Measurements from ENCODE around the gene ZXDC. TPM values are rescaled to one million over a fixed set of nuclear protein-coding genes. Genes with fewer than 3 reads are reported as not detected.

The ZXDC gene
- total RNA-seq, 1 experiment from 2014 or later = 33.3 TPM

- CTCF ChIA-PET = interaction anchor here (0.5 kb wide), 1 partner anchor 19 kb away, joined by 3 read pairs; no protein-coding TSS in a partner anchor
- POLR2A ChIA-PET = no interaction called here
- in situ Hi-C loops (cut with HindIII; ENCODE audit: low pct_unique_long_range_greater_than_20kb, low sequenced_read_pairs) = no loop called here
- intact Hi-C loops (cut with micrococcal nuclease; ENCODE audit: unreplicated experiment) = no loop called here
- TF ChIP-seq CTCF (IDR thresholded peaks at IDR 0.05) (no peak), REST (IDR thresholded peaks at IDR 0.05; ENCODE audit: insufficient read depth in 1 of 2, low read depth in 2 of 2, low read length in 1 of 2) (no peak), SIN3A (IDR thresholded peaks at IDR 0.05; ENCODE audit: borderline replicate concordance, insufficient read depth, low read depth, low read length) (no peak), TCF7L2 (IDR thresholded peaks at IDR 0.05; ENCODE audit: low read depth, low read length) (no peak), POLR2AphosphoS5 (IDR thresholded peaks at IDR 0.05; ENCODE audit: low read depth, low read length) (no peak)
- Histone ChIP-seq H3K4me1 (ENCODE audit: control insufficient read depth, insufficient read depth, low read length) (no peaks in the 10 kb centered on the region), H3K27ac (ENCODE audit: low read length) (no peak overlapping the region), H3K4me3 (ENCODE audit: low read depth in 2 of 2, low read length in 2 of 2) (no peak overlapping the region), H3K36me3 (ENCODE audit: control insufficient read depth, insufficient read depth, low read length) (no peaks in the 10 kb centered on the region), H3K27me3 (ENCODE audit: control insufficient read depth, insufficient read depth, low read length) (no peaks in the 10 kb centered on the region), H3K9me3 (ENCODE audit: control insufficient read depth, insufficient read depth, low read depth, low read length) (no peaks in the 10 kb centered on the region)
- ATAC-seq (no peak), DNase-seq (ENCODE audit: low read depth, low spot score) (no peak)
- BruUV-seq (replicated peaks) = no TSS peak
These were observed 41.2 kb upstream of the ZXDC start for GRCh38 chr3:126516936-126517290.

GRCh38 chr3:126516152-126516935 is 40.7 kb upstream of the ZXDC start:
- TF ChIP-seq REST (IDR thresholded peaks at IDR 0.05; ENCODE audit: insufficient read depth in 1 of 2, low read depth in 2 of 2, low read length in 1 of 2) (no peak), CTCF (IDR thresholded peaks at IDR 0.05) (no peak), POLR2AphosphoS5 (IDR thresholded peaks at IDR 0.05; ENCODE audit: low read depth, low read length) (no peak), TCF7L2 (IDR thresholded peaks at IDR 0.05; ENCODE audit: low read depth, low read length) (no peak), SIN3A (IDR thresholded peaks at IDR 0.05; ENCODE audit: borderline replicate concordance, insufficient read depth, low read depth, low read length) (no peak)
- Histone ChIP-seq H3K4me3 (ENCODE audit: low read depth in 2 of 2, low read length in 2 of 2) (no peak overlapping the region), H3K4me1 (ENCODE audit: control insufficient read depth, insufficient read depth, low read length) (no peaks in the 10 kb centered on the region), H3K36me3 (ENCODE audit: control insufficient read depth, insufficient read depth, low read length) (no peaks in the 10 kb centered on the region), H3K27me3 (ENCODE audit: control insufficient read depth, insufficient read depth, low read length) (no peaks in the 10 kb centered on the region), H3K9me3 (ENCODE audit: control insufficient read depth, insufficient read depth, low read depth, low read length) (no peaks in the 10 kb centered on the region), H3K27ac (ENCODE audit: low read length) (no peak overlapping the region)
- ChIA-PET CTCF (interaction anchor here (0.5 kb wide), 1 partner anchor 19 kb away, joined by 3 read pairs; no protein-coding TSS in a partner anchor), POLR2A (no interaction called here)
- BruUV-seq (replicated peaks) = no TSS peak
- intact Hi-C loops (cut with micrococcal nuclease; ENCODE audit: unreplicated experiment) (no loop called here), in situ Hi-C loops (cut with HindIII; ENCODE audit: low pct_unique_long_range_greater_than_20kb, low sequenced_read_pairs) (no loop called here)
- DNase-seq (ENCODE audit: low read depth, low spot score) (no peak), ATAC-seq (no peak)

All from Panc1 (cell line).